Measurements from ENCODE around the gene TM9SF4.

DNA sequence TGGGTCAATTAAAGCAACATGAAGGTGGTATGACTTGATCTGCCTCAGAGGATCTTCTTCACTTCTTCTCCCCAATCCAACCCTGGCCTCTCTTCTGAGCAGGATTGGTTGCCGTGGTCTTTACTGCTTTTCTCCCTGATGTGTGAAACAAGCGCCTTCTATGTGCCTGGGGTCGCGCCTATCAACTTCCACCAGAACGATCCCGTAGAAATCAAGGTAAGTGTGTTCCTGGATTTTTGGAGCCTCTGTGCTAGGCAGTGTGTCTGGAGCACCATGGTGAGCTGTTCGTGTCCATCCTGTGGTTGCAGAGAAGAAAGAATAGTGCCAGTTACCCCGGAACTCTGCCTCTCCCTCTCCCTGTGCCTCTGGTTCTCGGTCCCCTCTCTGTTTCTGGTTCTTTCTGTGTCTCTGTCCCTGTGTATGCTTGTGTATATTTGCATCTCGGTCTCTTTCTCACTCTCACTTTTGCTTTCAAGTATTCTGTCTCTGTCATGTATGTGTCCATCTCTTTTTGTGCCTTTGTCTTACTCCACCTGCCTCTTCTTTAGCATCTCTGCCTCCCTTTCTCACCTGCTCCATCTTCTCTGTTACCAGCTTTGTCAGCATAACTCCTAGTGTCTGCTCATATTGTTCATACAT is 23.5 kb downstream of the TM9SF4 start:
- TF ChIP-seq, protein P1, sequence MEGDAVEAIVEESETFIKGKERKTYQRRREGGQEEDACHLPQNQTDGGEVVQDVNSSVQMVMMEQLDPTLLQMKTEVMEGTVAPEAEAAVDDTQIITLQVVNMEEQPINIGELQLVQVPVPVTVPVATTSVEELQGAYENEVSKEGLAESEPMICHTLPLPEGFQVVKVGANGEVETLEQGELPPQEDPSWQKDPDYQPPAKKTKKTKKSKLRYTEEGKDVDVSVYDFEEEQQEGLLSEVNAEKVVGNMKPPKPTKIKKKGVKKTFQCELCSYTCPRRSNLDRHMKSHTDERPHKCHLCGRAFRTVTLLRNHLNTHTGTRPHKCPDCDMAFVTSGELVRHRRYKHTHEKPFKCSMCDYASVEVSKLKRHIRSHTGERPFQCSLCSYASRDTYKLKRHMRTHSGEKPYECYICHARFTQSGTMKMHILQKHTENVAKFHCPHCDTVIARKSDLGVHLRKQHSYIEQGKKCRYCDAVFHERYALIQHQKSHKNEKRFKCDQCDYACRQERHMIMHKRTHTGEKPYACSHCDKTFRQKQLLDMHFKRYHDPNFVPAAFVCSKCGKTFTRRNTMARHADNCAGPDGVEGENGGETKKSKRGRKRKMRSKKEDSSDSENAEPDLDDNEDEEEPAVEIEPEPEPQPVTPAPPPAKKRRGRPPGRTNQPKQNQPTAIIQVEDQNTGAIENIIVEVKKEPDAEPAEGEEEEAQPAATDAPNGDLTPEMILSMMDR (IDR thresholded peaks at IDR 0.05; ENCODE audit: control extremely low read depth in 1 of 3, insufficient read depth in 1 of 3, low read depth in 1 of 3, low read length in 3 of 3) = no peak
- TF ChIP-seq POLR2A (IDR thresholded peaks at IDR 0.05; ENCODE audit: control extremely low read depth in 1 of 2, low read depth in 2 of 2, low read length in 2 of 2) (no peak), EP300 (IDR thresholded peaks at IDR 0.05; ENCODE audit: borderline replicate concordance in 1 of 2, low read depth in 2 of 2, low read length in 2 of 2) (no peak), PHF8 (conservative IDR thresholded peaks at IDR 0.05; ENCODE audit: low read depth, low read length) (no peak), TAF1 (IDR thresholded peaks at IDR 0.05; ENCODE audit: low read depth, low read length) (no peak), SRF (IDR thresholded peaks at IDR 0.05; ENCODE audit: low read depth, low read length) (no peak)
- TF ChIP-seq, protein P2, sequence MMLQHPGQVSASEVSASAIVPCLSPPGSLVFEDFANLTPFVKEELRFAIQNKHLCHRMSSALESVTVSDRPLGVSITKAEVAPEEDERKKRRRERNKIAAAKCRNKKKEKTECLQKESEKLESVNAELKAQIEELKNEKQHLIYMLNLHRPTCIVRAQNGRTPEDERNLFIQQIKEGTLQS (IDR thresholded peaks at IDR 0.05; ENCODE audit: insufficient read depth, low read depth, low read length) = no peak
- TF ChIP-seq, protein P3, sequence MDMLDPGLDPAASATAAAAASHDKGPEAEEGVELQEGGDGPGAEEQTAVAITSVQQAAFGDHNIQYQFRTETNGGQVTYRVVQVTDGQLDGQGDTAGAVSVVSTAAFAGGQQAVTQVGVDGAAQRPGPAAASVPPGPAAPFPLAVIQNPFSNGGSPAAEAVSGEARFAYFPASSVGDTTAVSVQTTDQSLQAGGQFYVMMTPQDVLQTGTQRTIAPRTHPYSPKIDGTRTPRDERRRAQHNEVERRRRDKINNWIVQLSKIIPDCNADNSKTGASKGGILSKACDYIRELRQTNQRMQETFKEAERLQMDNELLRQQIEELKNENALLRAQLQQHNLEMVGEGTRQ (IDR thresholded peaks at IDR 0.05; ENCODE audit: low read length) = no peak

Measured in H1 (cell line).